HG03469 (cell line): ENCODE data around the gene LRSAM1.

ENCODE experiments used
- ATAC-seq: cut with Tn5 transposase; IDR thresholded peaks from one replicate; pipeline ENCODE4 v1.9.1; 2021; ENCODE audit warnings: mild to moderate bottlenecking, moderate library complexity, moderate number of reproducible peaks; ENCODE audit not compliant: unreplicated experiment

Gene LRSAM1

DNA sequence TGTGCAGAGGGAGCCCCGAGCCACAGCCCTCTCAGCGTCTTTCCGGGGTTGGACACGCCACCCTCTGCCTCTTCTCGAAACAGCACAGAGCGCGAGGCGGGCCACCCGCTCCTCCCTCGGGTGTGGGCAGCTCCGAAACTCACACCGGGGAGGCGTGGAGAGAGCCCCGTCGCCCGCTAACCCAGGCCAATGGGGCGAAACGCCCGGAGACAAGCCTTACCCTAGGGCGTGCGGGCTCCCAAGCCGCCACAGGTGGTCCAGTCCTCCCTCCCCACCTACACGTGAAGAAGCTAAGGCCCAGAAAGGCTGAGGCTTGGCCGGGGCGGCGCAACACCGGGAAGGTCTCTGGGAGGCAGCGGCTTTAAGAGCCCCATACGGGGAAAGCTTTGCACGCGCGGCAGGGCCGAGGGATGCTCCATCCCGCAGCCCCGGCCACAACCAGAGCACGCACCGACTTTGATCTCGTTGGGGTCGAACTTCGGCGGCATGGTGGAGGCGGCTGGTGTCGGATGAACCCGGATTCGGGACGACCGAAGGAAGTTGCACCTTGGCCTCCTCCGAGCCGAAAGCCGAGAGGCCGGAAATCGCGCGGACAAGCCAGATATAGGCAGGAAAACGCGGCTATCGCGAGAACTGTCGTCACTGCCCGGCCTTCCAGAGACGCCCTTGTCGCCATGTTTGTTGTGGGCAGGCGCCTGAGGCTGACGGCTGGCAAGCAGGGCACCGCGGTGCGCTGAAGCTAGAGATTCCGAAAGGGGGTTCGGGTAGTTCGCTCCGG, at the start of gene LRSAM1, which contains the start of gene RPL12:
LRSAM1 (plus strand) TSS at position 681 of the 778 bp plus-strand sequence. CDS start 3,018 bp downstream, outside the sequence.
RPL12 (minus strand) TSS at position 577 of the 778 bp plus-strand sequence; CDS start at position 488, 89 bp downstream.
- ATAC-seq = peak; percentile 52

- no peak for ATAC-seq
Measured at GRCh38 chr9:127402401-127403090, 48.8 kb upstream of the LRSAM1 start.

- no peak for ATAC-seq
Measured at GRCh38 chr9:127403507-127404192, 47.7 kb upstream of the LRSAM1 start.

DNA sequence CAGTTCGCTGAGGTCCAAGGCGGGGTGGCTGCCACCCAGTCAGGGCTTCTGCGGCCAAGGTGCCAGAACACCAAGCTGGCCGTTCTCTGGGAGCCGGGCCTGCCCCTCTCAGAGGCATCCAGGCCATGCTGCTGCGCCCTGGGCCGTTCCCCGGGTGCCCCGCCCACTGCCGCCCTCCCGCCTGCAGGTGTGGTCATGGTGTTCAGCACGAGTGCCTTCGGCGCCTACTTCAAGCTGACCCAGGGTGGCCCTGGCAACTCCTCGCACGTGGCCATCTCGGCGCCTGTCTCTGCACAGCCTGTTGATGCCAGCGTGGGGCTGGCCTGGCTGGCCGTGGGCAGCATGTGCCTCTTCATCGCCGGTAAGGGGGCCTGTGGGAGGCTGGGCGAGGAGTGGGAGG, 46.7 kb upstream of the LRSAM1 start:
- no peak for ATAC-seq

DNA sequence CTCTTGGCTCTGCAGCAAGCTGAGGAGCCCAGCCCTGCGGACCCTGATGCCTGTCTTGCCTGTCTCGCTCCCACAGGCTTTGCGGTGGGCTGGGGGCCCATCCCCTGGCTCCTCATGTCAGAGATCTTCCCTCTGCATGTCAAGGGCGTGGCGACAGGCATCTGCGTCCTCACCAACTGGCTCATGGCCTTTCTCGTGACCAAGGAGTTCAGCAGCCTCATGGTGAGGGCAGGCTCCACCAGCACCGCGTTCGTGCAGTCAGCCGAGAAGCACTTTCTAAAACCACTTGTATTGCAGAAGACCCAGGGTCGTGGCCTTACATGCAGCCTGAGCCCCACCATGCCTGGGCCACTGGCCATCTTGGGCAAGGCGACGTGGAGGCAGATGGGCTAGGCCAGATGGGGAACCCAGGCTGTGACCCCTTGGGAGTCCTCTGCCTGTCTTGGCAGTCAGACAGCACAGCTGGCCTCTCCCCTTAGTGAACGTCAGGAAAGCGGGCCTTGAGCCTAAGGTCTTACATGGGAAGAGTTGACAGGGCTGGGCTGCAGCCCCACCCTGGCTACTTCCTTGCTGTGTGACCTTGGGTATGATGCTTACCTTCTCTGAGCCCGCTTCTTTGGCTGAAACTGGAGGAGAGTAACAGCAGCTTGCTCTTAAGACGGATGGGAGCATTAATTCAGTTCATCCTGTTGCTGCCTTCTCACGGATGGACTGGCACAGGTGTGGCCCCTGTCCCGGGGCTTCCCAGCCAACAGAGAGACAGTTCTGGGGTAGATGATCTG, 45.8 kb upstream of the LRSAM1 start:
- no peak for ATAC-seq

DNA sequence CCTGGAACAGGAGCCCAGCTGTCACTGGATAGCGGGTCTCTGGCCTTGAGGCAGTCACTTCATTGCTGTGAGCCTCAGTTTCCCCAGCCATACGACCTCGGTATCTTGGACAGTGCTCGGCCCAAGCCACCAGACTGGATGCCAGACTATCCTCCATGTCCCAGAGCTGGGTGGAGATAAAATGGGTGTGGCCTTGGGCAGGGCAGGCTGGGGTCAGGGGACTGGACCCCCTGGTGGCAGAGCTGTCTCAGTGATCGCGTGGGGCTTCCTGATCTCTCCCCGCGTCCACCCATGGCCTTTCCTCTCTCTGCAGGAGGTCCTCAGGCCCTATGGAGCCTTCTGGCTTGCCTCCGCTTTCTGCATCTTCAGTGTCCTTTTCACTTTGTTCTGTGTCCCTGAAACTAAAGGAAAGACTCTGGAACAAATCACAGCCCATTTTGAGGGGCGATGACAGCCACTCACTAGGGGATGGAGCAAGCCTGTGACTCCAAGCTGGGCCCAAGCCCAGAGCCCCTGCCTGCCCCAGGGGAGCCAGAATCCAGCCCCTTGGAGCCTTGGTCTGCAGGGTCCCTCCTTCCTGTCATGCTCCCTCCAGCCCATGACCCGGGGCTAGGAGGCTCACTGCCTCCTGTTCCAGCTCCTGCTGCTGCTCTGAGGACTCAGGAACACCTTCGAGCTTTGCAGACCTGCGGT, 44.4 kb upstream of the LRSAM1 start:
- ATAC-seq = no peak

DNA sequence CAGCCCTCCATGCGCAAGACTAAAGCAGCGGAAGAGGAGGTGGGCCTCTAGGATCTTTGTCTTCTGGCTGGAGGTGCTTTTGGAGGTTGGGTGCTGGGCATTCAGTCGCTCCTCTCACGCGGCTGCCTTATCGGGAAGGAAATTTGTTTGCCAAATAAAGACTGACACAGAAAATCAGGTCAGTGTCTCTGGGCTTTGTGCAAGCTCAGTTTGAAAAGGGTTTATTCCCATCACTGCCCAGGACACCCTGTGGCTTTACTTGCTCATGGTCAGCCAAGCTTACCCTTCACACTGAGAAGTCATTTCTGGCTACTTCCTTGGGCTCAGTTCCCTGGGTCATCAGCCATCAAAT, 43.8 kb upstream of the LRSAM1 start:
- ATAC-seq = no peak

DNA sequence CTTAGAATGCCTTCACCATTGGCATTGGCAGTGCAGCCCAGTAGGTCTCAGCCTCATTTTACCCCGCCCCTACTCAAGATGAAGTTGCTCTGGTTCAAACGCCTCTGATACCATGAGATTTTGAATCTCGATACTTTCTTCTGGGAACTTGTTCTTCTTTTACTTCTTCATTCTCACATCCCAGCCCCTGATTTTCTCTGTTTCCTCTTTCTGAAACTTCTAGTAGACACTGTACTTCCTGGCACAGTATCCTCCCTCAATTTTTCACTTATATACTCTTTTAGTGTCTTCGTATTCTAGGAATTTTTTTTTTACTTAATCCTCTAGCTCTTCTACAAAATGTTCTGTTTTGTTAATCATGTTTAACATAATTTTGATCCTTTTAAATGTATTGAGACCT, 40.2 kb upstream of the LRSAM1 start:
- ATAC-seq = no peak

GRCh38 chr9:127415141-127415540, 36.2 kb upstream of the LRSAM1 start:
- ATAC-seq = no peak

DNA sequence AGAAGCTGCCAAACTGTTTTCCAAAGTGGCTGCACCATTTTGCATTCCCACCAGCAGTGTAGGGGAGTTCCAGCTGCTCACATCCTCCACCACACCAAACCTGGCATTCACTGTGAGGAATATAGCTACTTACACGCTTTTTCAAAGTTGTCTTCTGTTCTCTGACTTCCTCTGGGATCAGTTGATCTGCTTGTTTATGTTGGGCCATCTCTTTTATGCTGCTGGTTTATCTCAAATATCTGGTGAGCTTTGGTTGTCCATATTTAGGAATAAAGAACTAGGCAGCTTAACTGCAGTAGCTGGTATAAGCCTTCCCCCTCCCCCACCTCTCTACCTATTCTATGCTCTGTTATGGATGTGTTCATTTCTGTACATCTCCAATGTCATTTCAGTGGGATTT, 35.7 kb upstream of the LRSAM1 start:
- no peak for ATAC-seq

- no peak for ATAC-seq
Measured at GRCh38 chr9:127417131-127418036, 33.9 kb upstream of the LRSAM1 start.

DNA sequence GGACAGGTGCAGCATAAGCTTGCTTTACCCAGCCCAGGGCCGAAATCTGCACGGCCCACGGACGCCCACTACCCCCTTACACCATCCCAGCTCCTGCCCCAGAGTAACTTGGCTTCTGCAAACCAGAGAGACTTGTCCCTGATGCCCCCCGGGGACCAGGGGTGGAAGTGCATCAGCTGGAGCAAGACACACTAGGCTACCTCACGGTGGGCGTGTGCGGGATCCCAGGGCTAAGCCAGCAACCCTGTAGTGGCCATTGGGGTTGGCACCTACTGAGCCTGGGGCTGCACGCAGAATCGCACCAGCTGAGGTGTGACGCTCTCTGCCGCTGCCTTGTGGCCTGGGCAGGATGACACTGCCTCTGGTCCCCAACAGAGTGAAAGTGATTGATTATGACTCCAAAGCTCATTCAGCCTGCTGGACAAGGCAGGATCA, 33.3 kb upstream of the LRSAM1 start:
- ATAC-seq = no peak

DNA sequence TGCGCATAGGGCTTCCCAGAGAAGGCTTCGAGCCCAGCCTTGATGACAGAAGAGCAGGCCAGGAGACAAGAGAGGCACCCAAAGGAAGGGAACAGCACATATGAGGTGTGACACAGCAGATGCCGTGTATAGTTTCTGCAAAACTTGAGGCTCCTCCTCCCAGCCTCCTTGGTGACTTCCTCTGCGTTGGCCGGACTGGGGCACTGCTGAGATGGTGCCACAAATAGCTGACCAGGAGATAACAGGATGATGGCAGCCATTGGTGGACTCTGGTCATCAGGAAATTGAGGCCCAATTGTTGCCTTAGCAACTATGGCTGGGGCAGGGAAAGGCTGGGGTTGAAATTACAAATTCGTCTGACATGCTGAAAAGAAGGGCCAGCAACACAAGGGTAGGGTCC, 32.0 kb upstream of the LRSAM1 start:
- ATAC-seq = no peak

DNA sequence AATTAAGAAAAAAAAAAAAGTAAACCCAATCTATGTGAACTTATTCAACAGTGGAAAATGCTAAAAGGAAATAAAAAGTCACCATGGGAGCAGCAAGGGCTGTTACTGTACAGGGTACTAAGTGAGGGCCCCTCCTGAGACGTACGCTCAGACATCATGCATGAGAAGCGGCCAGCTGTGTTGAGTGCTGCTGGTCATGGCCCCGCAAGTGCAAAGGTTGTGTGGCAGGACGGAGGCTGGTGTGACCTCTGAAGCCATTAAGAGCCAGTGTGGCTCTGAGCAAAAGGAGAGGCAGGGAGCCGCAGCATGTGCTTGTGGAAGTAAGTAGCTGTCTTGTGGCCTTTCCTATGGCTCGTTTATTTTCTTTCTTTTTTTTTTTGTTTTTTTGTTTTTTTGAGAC, 30.3 kb upstream of the LRSAM1 start:
- ATAC-seq = no peak

- no peak for ATAC-seq
Measured at GRCh38 chr9:127422133-127422782, 29.1 kb upstream of the LRSAM1 start.

- no peak for ATAC-seq
Measured at GRCh38 chr9:127422787-127423186, 28.5 kb upstream of the LRSAM1 start.

GRCh38 chr9:127423476-127423933, 27.8 kb upstream of the LRSAM1 start:
- no peak for ATAC-seq

DNA sequence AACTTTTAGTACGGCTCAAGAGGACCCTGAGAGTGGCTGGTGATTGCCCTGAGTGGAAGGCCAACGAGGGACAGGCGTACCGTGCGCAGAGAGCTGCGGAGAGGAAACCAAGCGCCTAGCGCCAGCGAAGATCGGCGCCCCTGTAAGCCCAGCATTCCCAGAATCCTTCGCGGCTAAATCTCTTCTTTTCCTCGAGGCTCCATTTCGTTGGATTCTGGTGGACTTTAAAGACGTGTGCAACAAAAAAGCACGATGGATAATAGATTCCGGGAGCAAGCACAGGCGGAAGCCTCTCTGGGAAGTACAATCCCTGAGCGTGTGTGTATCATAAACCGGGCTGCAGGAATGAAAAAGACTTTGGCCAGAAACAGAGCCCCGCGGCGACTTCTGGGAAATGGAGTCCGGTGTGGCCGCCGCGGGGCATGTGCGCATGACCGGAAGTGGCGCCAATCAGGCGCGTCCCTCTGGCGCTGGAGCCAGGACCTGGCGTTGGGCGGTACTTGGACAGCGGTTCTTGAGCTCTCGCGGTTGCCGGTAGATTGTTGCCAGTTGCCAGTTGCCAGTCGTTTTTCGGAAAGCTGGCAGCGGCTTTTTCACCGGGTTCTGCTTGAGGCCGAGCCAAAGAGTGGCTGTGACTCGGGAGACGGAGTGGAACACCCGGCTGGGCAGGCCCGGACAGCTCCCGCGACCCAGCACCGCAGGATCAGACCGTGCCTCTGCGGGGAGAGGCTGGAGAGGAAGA, 27.2 kb upstream of the LRSAM1 start, which contains the start of gene ZNF79:
ZNF79 (plus strand) TSS at position 449 of the 742 bp plus-strand sequence. CDS start 406 bp downstream, outside the sequence.
- ATAC-seq = peak; percentile 39
